Muscle of leg (tissue), 11 donors: ENCODE results near the gene CCDC63. TPM values are rescaled to one million over a fixed set of nuclear protein-coding genes. Genes with fewer than 3 reads are reported as not detected.
"Not testable (repeated sequence)": the region's sequence is repeated elsewhere in the genome, so short reads cannot be mapped to it uniquely, and the experiment has no call there.

Source experiments
- DNase-seq: peaks from one replicate; pipeline ENCODE4 v3.0.0; 2013
- H3K27ac ChIP-seq: one replicate; pipeline ENCODE4 v1.5.1; 2013; ENCODE audit warnings: mild to moderate bottlenecking, low read length, control low read depth
- H3K27me3 ChIP-seq: one replicate; pipeline ENCODE4 v1.6.1; 2013; ENCODE audit warnings: low read length; ENCODE audit not compliant: control insufficient read depth, insufficient read depth
- H3K36me3 ChIP-seq: one replicate; pipeline ENCODE4 v1.6.1; 2013; ENCODE audit warnings: low read length; ENCODE audit not compliant: control insufficient read depth, insufficient read depth
- H3K4me1 ChIP-seq: one replicate; pipeline ENCODE4 v1.6.1; 2013; ENCODE audit warnings: low read length; ENCODE audit not compliant: control insufficient read depth, insufficient read depth
- H3K4me3 ChIP-seq: one replicate; pipeline ENCODE4 v1.5.1; 2013; ENCODE audit warnings: low read length, control low read depth
- H3K9me3 ChIP-seq: replicated peaks from 2 replicates; pipeline ENCODE4 v1.6.1; 2013; ENCODE audit warnings: low read depth, low read length; ENCODE audit not compliant: control insufficient read depth
- WGBS: methylation state at CpG from one replicate; pipeline ENCODE4 v1.1.5; 2013; ENCODE audit warnings: missing lambda C conversion rate; ENCODE audit not compliant: insufficient coverage; 5-methylcytosine and 5-hydroxymethylcytosine counted together
- polyA plus RNA-seq, 8 donors: library from polyadenylated mRNA; unstranded; fragments of 120-200 nt; gene quantifications; one replicate each; pipeline versions ENCODE4 v1.2.1 to v1.2.3, GENCODE V29; 2013; ENCODE audit warnings: inconsistent platforms in 1 of 8, low replicate concordance in 1 of 8; ENCODE audit not compliant: insufficient read length in 8 of 8, insufficient read depth in 1 of 8
- total RNA-seq: library from RNA; stranded (reverse); fragments of 120-200 nt; gene quantifications from one replicate; pipeline ENCODE4 v1.2.4, GENCODE V29; 2013

CCDC63 gene
- total and polyA plus RNA-seq, 9 donors, result 0.09 to 0.12 (median 0.11) TPM; not detected in 6

- no peak overlapping the region for H3K27ac ChIP-seq
- 76% methylated on average over 4 of the region's 5 CpGs for WGBS
- H3K4me1 ChIP-seq, result peaks cover 13% of the 10 kb centered on the region
- H3K9me3 ChIP-seq, result no peaks in the 10 kb centered on the region
- no peak for DNase-seq
- no peaks in the 10 kb centered on the region for H3K36me3 ChIP-seq
- no peaks in the 10 kb centered on the region for H3K27me3 ChIP-seq
- H3K4me3 ChIP-seq, result no peak overlapping the region
These were observed 10.7 kb downstream of the CCDC63 start for GRCh38 chr12:110857528-110857927.

GRCh38 chr12:110857954-110858353 is 11.2 kb downstream of the CCDC63 start:
- not testable (repeated sequence) for H3K27me3 ChIP-seq, H3K4me3 ChIP-seq, H3K36me3 ChIP-seq, H3K9me3 ChIP-seq, H3K27ac ChIP-seq, DNase-seq
- H3K4me1 ChIP-seq, result peaks cover 10% of the 10 kb centered on the region
- WGBS, result no CpG with 5 or more reads among the region's 4 CpGs

DNA sequence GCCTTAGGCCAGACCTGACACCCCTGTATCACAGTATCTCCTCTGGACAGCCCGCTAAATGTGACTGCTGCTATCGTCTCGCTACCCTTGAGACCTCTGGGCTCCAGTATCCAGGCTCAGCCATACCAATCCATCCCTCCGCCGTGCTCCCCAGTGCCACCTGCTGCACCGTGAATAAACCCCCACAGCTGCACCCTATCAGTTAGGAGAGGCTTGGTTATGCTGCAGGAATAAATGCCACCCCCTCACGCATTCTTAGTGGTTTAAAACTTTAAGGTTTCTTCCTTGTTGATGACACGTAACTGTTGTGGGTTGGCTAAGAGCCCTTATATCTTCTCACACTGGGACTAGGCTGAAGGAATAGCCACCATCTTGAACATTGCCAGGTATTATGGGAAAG is 12.1 kb downstream of the CCDC63 start:
- WGBS, result 63% methylated on average over 3 of the region's 8 CpGs
- H3K4me3 ChIP-seq, result no peak overlapping the region
- no peaks in the 10 kb centered on the region for H3K27me3 ChIP-seq
- H3K36me3 ChIP-seq, result no peaks in the 10 kb centered on the region
- no peak overlapping the region for H3K27ac ChIP-seq
- peaks cover 1% of the 10 kb centered on the region for H3K4me1 ChIP-seq
- H3K9me3 ChIP-seq, result no peaks in the 10 kb centered on the region
- no peak for DNase-seq

DNA sequence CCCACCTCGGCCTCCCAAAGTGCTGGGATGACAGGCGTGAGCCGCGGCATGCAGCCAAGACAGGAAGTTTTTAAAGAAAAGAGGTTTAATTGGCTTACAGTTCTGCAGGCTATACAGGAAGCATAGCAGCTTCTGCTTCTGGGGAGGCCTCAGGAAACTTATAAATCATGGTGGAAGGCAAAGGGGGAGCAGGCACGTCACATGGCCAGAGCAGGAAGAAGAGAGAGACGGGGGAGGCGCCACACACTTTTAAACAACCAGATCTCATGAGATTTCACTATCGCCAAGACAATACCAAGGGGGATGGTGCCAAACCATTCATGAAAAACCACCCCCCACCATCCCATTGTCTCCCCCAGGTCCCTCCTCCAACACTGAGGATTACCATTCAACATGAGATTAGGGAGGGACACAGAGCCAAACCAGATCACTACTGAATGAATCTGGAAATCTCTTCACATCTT is 14.1 kb downstream of the CCDC63 start:
- Histone ChIP-seq H3K4me1 (no peaks in the 10 kb centered on the region), H3K4me3 (no peak overlapping the region), H3K9me3 (no peaks in the 10 kb centered on the region), H3K27ac (no peak overlapping the region), H3K27me3 (no peaks in the 10 kb centered on the region), H3K36me3 (no peaks in the 10 kb centered on the region)
- 11% methylated on average over 3 of the region's 8 CpGs for WGBS
- peak; percentile 20 for DNase-seq

- no peak overlapping the region for H3K4me3 ChIP-seq
- H3K27me3 ChIP-seq, result no peaks in the 10 kb centered on the region
- no peak overlapping the region for H3K27ac ChIP-seq
- no peaks in the 10 kb centered on the region for H3K36me3 ChIP-seq
- no peak for DNase-seq
- 77% methylated on average over 5 of the region's 7 CpGs for WGBS
- no peaks in the 10 kb centered on the region for H3K4me1 ChIP-seq
- H3K9me3 ChIP-seq, result no peaks in the 10 kb centered on the region
These were observed 14.9 kb downstream of the CCDC63 start for GRCh38 chr12:110861729-110862128.

DNA sequence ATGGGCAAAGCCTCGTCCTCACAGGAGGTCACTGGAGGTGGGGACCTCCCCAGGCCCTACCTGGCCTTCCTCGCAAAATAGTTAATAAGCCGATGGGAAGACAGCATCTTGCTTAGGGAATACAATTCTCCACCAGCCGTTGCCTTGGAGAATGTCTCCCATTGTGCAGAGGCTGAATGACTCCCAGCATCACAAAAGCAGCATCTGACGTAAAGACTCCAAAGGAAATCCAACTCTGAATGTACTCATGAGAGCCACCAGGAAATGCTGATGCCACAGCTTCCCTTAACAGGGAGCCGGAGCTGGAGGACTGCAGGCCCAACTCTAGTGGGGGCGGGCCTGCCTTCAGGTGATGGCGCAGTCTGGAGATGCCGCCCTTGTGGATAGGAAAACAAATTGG is 15.5 kb downstream of the CCDC63 start:
- Histone ChIP-seq H3K4me1 (no peaks in the 10 kb centered on the region), H3K27me3 (no peaks in the 10 kb centered on the region), H3K27ac (peak overlapping the region; percentile 13), H3K36me3 (no peaks in the 10 kb centered on the region), H3K9me3 (no peaks in the 10 kb centered on the region), H3K4me3 (no peak overlapping the region)
- no peak for DNase-seq
- WGBS, result 57% methylated on average over 6 of the region's 9 CpGs

- H3K27me3 ChIP-seq, result no peaks in the 10 kb centered on the region
- H3K9me3 ChIP-seq, result no peaks in the 10 kb centered on the region
- H3K36me3 ChIP-seq, result no peaks in the 10 kb centered on the region
- DNase-seq, result no peak
- H3K4me3 ChIP-seq, result no peak overlapping the region
- H3K27ac ChIP-seq, result no peak overlapping the region
- no CpG with 5 or more reads among the region's 7 CpGs for WGBS
- no peaks in the 10 kb centered on the region for H3K4me1 ChIP-seq
These were observed 16.4 kb downstream of the CCDC63 start for GRCh38 chr12:110863161-110863560.

GRCh38 chr12:110865521-110865920 is 18.7 kb downstream of the CCDC63 start:
- Histone ChIP-seq H3K36me3 (no peaks in the 10 kb centered on the region), H3K4me1 (no peaks in the 10 kb centered on the region), H3K4me3 (no peak overlapping the region), H3K27ac (no peak overlapping the region), H3K9me3 (no peaks in the 10 kb centered on the region), H3K27me3 (no peaks in the 10 kb centered on the region)
- DNase-seq, result no peak
- no CpG with 5 or more reads among the region's 6 CpGs for WGBS

GRCh38 chr12:110869026-110869425 is 22.2 kb downstream of the CCDC63 start:
- Histone ChIP-seq H3K27me3 (no peaks in the 10 kb centered on the region), H3K9me3 (no peaks in the 10 kb centered on the region), H3K4me3 (no peak overlapping the region), H3K4me1 (no peaks in the 10 kb centered on the region), H3K27ac (no peak overlapping the region), H3K36me3 (no peaks in the 10 kb centered on the region)
- WGBS, result no CpG with 5 or more reads among the region's 3 CpGs
- peak; percentile 43 for DNase-seq

- peaks cover 3% of the 10 kb centered on the region for H3K4me1 ChIP-seq
- 93% methylated on average over 2 of the region's 5 CpGs for WGBS
These were observed 23.0 kb downstream of the CCDC63 start for GRCh38 chr12:110869803-110870202.

GRCh38 chr12:110872100-110872499 is 25.3 kb downstream of the CCDC63 start:
- Histone ChIP-seq H3K27ac (no peak overlapping the region), H3K36me3 (no peaks in the 10 kb centered on the region), H3K9me3 (no peaks in the 10 kb centered on the region), H3K4me1 (peaks cover 4% of the 10 kb centered on the region), H3K4me3 (no peak overlapping the region), H3K27me3 (no peaks in the 10 kb centered on the region)
- 90% methylated on average over 4 of the region's 4 CpGs for WGBS
- no peak for DNase-seq

More at GRCh38 chr12:110869803-110870202, 23.0 kb downstream of the CCDC63 start:
- Histone ChIP-seq H3K27me3 (no peaks in the 10 kb centered on the region), H3K27ac (no peak overlapping the region), H3K36me3 (no peaks in the 10 kb centered on the region), H3K4me3 (no peak overlapping the region), H3K9me3 (no peaks in the 10 kb centered on the region)
- DNase-seq, result no peak
